SKM-1 (cell line): ENCODE data around the gene LGR5.

Source experiments
- DNase-seq: peaks from one replicate; lab custom pipeline; 2025; ENCODE audit not compliant: unreplicated experiment; lab: John Stamatoyannopoulos, UW

Gene LGR5

GRCh38 chr12:71439613-71440344 is at the start of gene LGR5:
Gene LGR5 (plus strand): TSS chr12:71439798. CDS start chr12:71440081, 283 bp downstream.
- no peak for DNase-seq

- DNase-seq = peak; percentile 4
Measured at GRCh38 chr12:71392521-71393145, 47.0 kb upstream of the LGR5 start.

GRCh38 chr12:71393625-71394024 is 46.0 kb upstream of the LGR5 start:
- DNase-seq = no peak

- no peak for DNase-seq
Measured at GRCh38 chr12:71397433-71397954, 42.1 kb upstream of the LGR5 start.

GRCh38 chr12:71399197-71399596 is 40.4 kb upstream of the LGR5 start:
- no peak for DNase-seq

- DNase-seq = no peak
Measured at GRCh38 chr12:71400481-71400880, 39.1 kb upstream of the LGR5 start.

GRCh38 chr12:71405884-71406283 is 33.7 kb upstream of the LGR5 start:
- no peak for DNase-seq

GRCh38 chr12:71407732-71408131 is 31.9 kb upstream of the LGR5 start:
- no peak for DNase-seq

GRCh38 chr12:71410844-71411243 is 28.8 kb upstream of the LGR5 start:
- DNase-seq = no peak

- no peak for DNase-seq
Measured at GRCh38 chr12:71411635-71412034, 28.0 kb upstream of the LGR5 start.

GRCh38 chr12:71415336-71416231 is 24.0 kb upstream of the LGR5 start:
- DNase-seq = peak; percentile 2

GRCh38 chr12:71417181-71417580 is 22.4 kb upstream of the LGR5 start:
- no peak for DNase-seq

GRCh38 chr12:71420775-71421406 is 18.7 kb upstream of the LGR5 start:
- no peak for DNase-seq

- DNase-seq = no peak
Measured at GRCh38 chr12:71425568-71426299, 13.9 kb upstream of the LGR5 start.

- DNase-seq = no peak
Measured at GRCh38 chr12:71426300-71427047, 13.1 kb upstream of the LGR5 start.

- DNase-seq = no peak
Measured at GRCh38 chr12:71430756-71431155, 8.8 kb upstream of the LGR5 start.

- DNase-seq = no peak
Measured at GRCh38 chr12:71431991-71432390, 7.6 kb upstream of the LGR5 start.

- DNase-seq = no peak
Measured at GRCh38 chr12:71432936-71433335, 6.7 kb upstream of the LGR5 start.

GRCh38 chr12:71436696-71437095 is 2.9 kb upstream of the LGR5 start:
- DNase-seq = no peak
